B cell (primary cell): Measurements from ENCODE around the gene NEUROD6.

ENCODE experiments used
- CTCF ChIP-seq: fragments of 200-600 bp; IDR thresholded peaks from one replicate; pipeline ENCODE4 v1.8.0; 2022; ENCODE audit warnings: antibody characterized with exemption, mild to moderate bottlenecking
- EZH2 ChIP-seq: IDR thresholded peaks from 2 replicates; pipeline ENCODE4 v1.6.1; 2012; ENCODE audit warnings: borderline replicate concordance, low read depth, mild to moderate bottlenecking, moderate library complexity, low read length; ENCODE audit not compliant: insufficient read depth, poor library complexity, severe bottlenecking

- TF ChIP-seq CTCF (no peak), EZH2 (no peak)
Measured at GRCh38 chr7:31371621-31372020, 31.1 kb upstream of the NEUROD6 start.
